Pancreas (tissue), 10 donors: ENCODE measurements around the gene OR10H5. TPM values are rescaled to one million over a fixed set of nuclear protein-coding genes. Genes with fewer than 3 reads are reported as not detected.
"Not testable (repeated sequence)": the region's sequence is repeated elsewhere in the genome, so short reads cannot be mapped to it uniquely, and the experiment has no call there.

ENCODE experiments used
- ATAC-seq, 4 donors: fragments of 200-7000 bp; cut with Tn5 transposase; one replicate each; pipeline versions ENCODE4 v1.8.0 to v1.9.1; 2020; ENCODE audit warnings: mild to moderate bottlenecking in 4 of 4, moderate library complexity in 4 of 4
- DNase-seq, 6 donors: peaks; one replicate each; pipeline ENCODE4 v3.0.0-alpha.2; 2020
- FAIRE-seq: peaks from 2 replicates; lab custom pipeline; 2012; peaks lifted over from hg19 to GRCh38; lab: Jason Lieb, UNC
- H3K27ac ChIP-seq, 4 donors: fragments of 200-600 bp; sonication (generic); 1 replicate in 3 of 4; 2 replicates in 1 of 4; pipeline versions ENCODE4 v1.5.0 to v1.8.0; 2020
- H3K27me3 ChIP-seq, 4 donors: fragments of 200-600 bp; one replicate each; pipeline ENCODE4 v1.8.0; 2021
- H3K36me3 ChIP-seq, 3 donors: fragments of 200-600 bp; sonication (generic) in 1 of 3; one replicate each; pipeline versions ENCODE4 v1.5.0 to v1.8.0; 2020 to 2021
- H3K4me1 ChIP-seq, 3 donors: fragments of 200-600 bp; one replicate each; pipeline ENCODE4 v1.8.0; 2021
- H3K4me3 ChIP-seq, 4 donors: fragments of 200-600 bp; sonication (generic) in 2 of 4; one replicate each; pipeline versions ENCODE4 v1.5.0 to v1.8.0; 2020 to 2021
- H3K9me3 ChIP-seq, 4 donors: fragments of 200-600 bp; one replicate each; pipeline ENCODE4 v1.8.0; 2021
- WGBS, 2 donors: extraction: QIAGEN DNeasy Blood & Tissue Kit; methylation state at CpG; one replicate each; pipeline ENCODE4 v1.1.7; 2013; 5-methylcytosine and 5-hydroxymethylcytosine counted together
- intact Hi-C, 3 donors: fragments of 100-400 bp; cut with DNase I; formaldehyde crosslinking; loops; one replicate each; pipeline versions ENCODE4 v1.11.1 to v1.14.2; 2022
- polyA plus RNA-seq, 2 donors: library from polyadenylated mRNA; stranded (reverse); fragments of 200-250 nt; gene quantifications; one replicate each; pipeline ENCODE4 v1.2.3, GENCODE V29; 2013
- total RNA-seq, 6 donors: library from RNA; stranded (reverse); fragmentation: NEBNext Ultra II Directional in 4 of 6; extraction: Animal tissue kit (Norgen Biotek cat#: 25700) in 4 of 6; gene quantifications; one replicate each; pipeline versions ENCODE4 v1.2.1 to v1.2.4, GENCODE V29; 2021 to 2023
- TF ChIP-seq, protein P1 (sequence below), 4 donors: fragments of 200-600 bp; sonication (generic) in 3 of 4; IDR thresholded peaks; one replicate each; pipeline versions ENCODE4 v1.5.0 to v1.8.0; 2021; ENCODE audit warnings: antibody characterized with exemption in 4 of 4
- donor health status: healthy with polysubstance abuse.
- donor health status: DM: no; HTN: no; CAD: no; lungs with moderate emphysema.
- donor health status: DM: no; HTN: no; CAD: no.
- donor health status: control.
- donor health status: control.
- donor health status: Bipolar disorder and iron deficiency.
- donor health status: DM: yes; HTN: yes; CAD: no.
- donor health status: DM: no; HTN: no; CAD: no.
- donor health status: DM: no; HTN: no; CAD: no.
- donor health status: DM: yes; HTN: yes; CAD: no.

Gene OR10H5
- total and polyA plus RNA-seq, 8 donors: 0.05 TPM; not detected in 7

DNA sequence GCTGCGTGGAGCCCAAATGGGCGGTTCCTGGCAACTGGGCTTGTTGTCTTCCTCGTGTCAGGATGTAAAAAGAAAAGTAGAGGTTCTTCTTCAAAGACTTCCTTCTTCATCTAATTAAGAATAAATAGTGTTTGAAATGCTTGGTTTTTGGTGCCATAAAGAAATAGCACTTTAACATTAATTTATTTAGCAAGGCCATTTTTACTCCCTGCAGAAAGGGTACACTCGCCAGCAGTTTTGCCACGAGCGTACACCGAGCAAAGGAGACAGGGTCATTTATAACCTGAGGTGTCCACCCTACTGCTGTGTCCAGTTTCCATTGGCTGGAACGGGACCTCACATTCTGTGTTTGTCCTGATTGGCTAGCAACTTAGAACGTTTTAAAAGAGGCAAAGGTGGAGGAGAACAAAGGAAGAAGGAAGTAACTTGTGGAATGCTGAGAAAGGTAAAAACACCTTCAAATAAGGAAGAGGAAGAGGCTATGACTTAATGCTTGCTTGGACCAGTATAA lies 49.8 kb downstream of the OR10H5 start:
- ATAC-seq: peak; percentile 52 to 61 (median 56)
- intact Hi-C loops: no loop called here
- peak in 4 of 6 donors; percentile 51 to 71 (median 62) for DNase-seq
- Histone ChIP-seq H3K27me3 (no peaks in the 10 kb centered on the region), H3K36me3 (no peaks in the 10 kb centered on the region), H3K9me3 (no peaks in the 10 kb centered on the region), H3K4me1 (peaks cover 0 to 6% (median 5%) of the 10 kb centered on the region in 3 donors), H3K4me3 (peak overlapping the region; percentile 67 to 94 (median 75)), H3K27ac (peak overlapping the region; percentile 97 to 99 (median 99))
- FAIRE-seq: peak; percentile 84
- TF ChIP-seq, protein P1, sequence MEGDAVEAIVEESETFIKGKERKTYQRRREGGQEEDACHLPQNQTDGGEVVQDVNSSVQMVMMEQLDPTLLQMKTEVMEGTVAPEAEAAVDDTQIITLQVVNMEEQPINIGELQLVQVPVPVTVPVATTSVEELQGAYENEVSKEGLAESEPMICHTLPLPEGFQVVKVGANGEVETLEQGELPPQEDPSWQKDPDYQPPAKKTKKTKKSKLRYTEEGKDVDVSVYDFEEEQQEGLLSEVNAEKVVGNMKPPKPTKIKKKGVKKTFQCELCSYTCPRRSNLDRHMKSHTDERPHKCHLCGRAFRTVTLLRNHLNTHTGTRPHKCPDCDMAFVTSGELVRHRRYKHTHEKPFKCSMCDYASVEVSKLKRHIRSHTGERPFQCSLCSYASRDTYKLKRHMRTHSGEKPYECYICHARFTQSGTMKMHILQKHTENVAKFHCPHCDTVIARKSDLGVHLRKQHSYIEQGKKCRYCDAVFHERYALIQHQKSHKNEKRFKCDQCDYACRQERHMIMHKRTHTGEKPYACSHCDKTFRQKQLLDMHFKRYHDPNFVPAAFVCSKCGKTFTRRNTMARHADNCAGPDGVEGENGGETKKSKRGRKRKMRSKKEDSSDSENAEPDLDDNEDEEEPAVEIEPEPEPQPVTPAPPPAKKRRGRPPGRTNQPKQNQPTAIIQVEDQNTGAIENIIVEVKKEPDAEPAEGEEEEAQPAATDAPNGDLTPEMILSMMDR (IDR thresholded peaks at IDR 0.05): no peak
- WGBS, 2 donors: 0% methylated on average over 9 of the region's 9 CpGs

DNA sequence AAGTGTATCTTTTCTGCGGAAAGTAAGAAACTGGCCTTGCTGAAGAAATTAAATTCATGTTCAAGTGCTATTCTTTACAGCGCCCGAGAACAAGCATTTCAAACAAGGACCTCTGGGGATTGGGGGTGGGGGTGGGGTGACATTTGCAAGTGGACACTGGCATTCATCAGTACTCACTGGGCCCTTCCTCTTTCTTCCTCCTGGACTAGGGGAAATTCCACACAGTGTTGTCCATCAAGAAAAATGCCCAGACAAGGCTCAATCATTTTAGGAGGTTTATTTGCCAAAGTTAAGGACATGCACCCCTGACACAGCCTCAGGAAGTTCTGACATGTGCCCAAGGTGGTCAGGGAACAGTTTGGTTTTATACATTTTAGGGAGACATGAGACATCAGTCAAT lies 50.9 kb downstream of the OR10H5 start:
- Histone ChIP-seq H3K36me3 (no peaks in the 10 kb centered on the region), H3K4me3 (no peak overlapping the region), H3K4me1 (peaks cover 0 to 6% (median 5%) of the 10 kb centered on the region in 3 donors), H3K9me3 (no peaks in the 10 kb centered on the region), H3K27me3 (no peaks in the 10 kb centered on the region), H3K27ac (peak overlapping the region in 2 of 4 donors; percentile 97 to 99)
- FAIRE-seq: no peak
- intact Hi-C loops: no loop called here
- no peak for ATAC-seq
- WGBS, 2 donors: 90 to 93% methylated on average over 3 of the region's 3 CpGs
- TF ChIP-seq, protein P1 (IDR thresholded peaks at IDR 0.05): no peak
- no peak for DNase-seq

DNA sequence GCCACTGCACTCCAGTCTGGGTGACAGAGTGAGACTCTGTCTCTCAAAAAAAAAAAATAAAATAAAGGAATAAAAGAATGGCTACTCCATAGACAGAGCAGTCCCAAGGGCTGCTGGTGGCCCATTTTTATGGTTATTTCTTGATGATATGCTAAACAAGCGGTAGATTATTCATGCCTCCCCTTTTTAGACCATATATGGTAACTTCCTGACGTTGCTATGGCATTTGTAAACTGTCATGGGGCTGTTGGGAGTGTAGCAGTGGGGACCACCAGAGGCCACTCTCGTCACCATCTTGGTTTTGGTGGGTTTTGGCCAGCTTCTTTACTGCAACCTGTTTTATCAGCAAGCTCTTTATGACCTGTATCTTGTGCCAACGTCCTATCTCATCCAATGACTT lies 52.4 kb downstream of the OR10H5 start:
- H3K36me3 ChIP-seq, DNase-seq, H3K4me3 ChIP-seq, intact Hi-C loops, ATAC-seq, FAIRE-seq, H3K27me3 ChIP-seq, H3K4me1 ChIP-seq, H3K27ac ChIP-seq, H3K9me3 ChIP-seq: not testable (repeated sequence)
- 56 to 71% methylated on average over 4 of the region's 4 CpGs for WGBS, 2 donors

DNA sequence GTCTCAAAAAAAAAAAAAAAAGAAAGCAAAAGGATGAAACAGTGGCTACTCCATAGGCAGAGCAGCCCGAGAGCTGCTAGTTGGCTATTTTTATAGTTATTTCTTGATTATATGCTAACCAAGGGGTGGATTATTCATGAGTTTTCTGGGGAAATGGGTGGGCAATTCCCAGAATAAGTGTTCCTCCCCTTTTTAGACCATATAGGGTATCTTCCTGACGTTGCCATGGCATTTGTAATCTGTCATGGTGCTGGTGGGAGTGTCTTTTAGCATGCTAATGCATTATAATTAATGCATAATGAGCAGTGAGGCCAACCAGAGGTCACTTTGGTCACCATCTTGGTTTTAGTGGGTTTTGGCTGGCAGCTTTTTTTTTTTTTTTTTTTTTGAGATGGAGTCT lies 53.4 kb downstream of the OR10H5 start:
- H3K9me3 ChIP-seq: no peaks in the 10 kb centered on the region
- H3K27me3 ChIP-seq: no peaks in the 10 kb centered on the region
- TF ChIP-seq, protein P1 (IDR thresholded peaks at IDR 0.05): no peak
- ATAC-seq (no peak), FAIRE-seq (no peak), DNase-seq (no peak)
- H3K4me3 ChIP-seq: no peak overlapping the region
- no peak overlapping the region for H3K27ac ChIP-seq
- no peaks in the 10 kb centered on the region for H3K36me3 ChIP-seq
- 56 to 73% methylated on average over 2 of the region's 2 CpGs for WGBS, 2 donors
- peaks cover 0 to 6% (median 5%) of the 10 kb centered on the region in 3 donors for H3K4me1 ChIP-seq
- intact Hi-C loops: no loop called here

DNA sequence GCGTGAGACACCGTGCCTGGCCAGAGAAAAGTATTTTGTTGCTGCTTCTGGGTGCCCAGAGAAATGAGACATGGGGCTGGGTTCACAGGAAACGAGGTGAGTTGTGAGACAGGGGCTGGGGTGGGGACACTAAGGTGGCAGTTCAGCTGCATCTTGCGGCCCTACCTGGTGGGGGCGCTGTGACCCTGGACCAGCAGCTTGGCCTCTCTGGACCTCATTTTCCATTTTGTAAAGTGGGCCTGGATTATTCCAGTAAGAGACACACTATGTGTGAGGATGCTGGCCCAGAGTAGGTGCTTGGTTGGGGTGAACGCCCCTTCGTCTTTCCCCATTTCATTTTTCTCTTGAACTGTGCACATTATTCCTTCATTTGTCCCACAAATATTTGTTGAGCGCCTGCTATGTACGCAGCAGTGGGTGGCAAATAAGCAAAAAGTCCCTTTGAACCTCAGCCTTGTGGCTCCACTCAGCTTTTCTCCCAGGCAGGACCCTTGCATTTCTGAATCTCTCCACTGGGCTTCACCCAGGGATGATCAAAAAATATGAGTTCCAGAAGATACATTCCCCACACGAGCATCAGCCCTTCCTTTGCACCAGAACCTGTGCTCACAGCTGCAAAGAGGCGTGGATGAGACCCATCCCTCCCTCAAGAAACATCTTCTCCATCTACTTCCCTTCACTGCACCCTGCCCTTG lies 54.6 kb downstream of the OR10H5 start:
- Histone ChIP-seq H3K27ac (no peak overlapping the region), H3K36me3 (no peaks in the 10 kb centered on the region), H3K4me3 (no peak overlapping the region), H3K27me3 (no peaks in the 10 kb centered on the region), H3K4me1 (peaks cover 0 to 6% (median 5%) of the 10 kb centered on the region in 3 donors), H3K9me3 (no peaks in the 10 kb centered on the region)
- WGBS, 2 donors: 48 to 49% methylated on average over 11 of the region's 11 CpGs
- intact Hi-C loops: no loop called here
- FAIRE-seq (no peak), DNase-seq (no peak), ATAC-seq (no peak)
- TF ChIP-seq, protein P1 (IDR thresholded peaks at IDR 0.05): no peak
